IPS-20b (cell line): ENCODE results near the gene LEKR1.

Experiments
- H3K27ac ChIP-seq: one replicate; pipeline ENCODE4 v1.5.1; 2013; ENCODE audit warnings: low read length
- H3K27me3 ChIP-seq: 2 replicates; pipeline ENCODE4 v1.6.1; 2013; ENCODE audit warnings: mild to moderate bottlenecking, low read length, inconsistent platforms; ENCODE audit not compliant: insufficient read depth
- H3K36me3 ChIP-seq: 2 replicates; pipeline ENCODE4 v1.6.1; 2013; ENCODE audit warnings: low read depth, mild to moderate bottlenecking, inconsistent platforms, low read length, moderate library complexity; ENCODE audit not compliant: insufficient read depth
- H3K4me1 ChIP-seq: 2 replicates; pipeline ENCODE4 v1.6.1; 2013; ENCODE audit warnings: mild to moderate bottlenecking, control low read depth, inconsistent platforms, low read length, moderate library complexity; ENCODE audit not compliant: insufficient read depth
- H3K4me3 ChIP-seq: 2 replicates; pipeline ENCODE4 v1.5.1; 2013; ENCODE audit warnings: mild to moderate bottlenecking, low read length, inconsistent platforms
- H3K9ac ChIP-seq: 2 replicates; pipeline ENCODE4 v1.6.1; 2013; ENCODE audit warnings: low read depth, mild to moderate bottlenecking, inconsistent platforms, low read length, moderate library complexity
- H3K9me3 ChIP-seq: 2 replicates; pipeline ENCODE4 v1.6.1; 2013; ENCODE audit warnings: mild to moderate bottlenecking, low read depth, low read length, inconsistent platforms; ENCODE audit not compliant: insufficient read depth

LEKR1 gene

GRCh38 chr3:156826144-156826895 lies at the start of gene LEKR1:
TSS of gene LEKR1 (plus strand) at chr3:156826353. CDS start at chr3:156829330, 2,977 bp downstream.
- peak within 1 kb of the TSS; percentile 74; the same call in 1 of the 2 replicates for H3K9ac ChIP-seq
- peak within 1 kb of the TSS; percentile 79 for H3K4me3 ChIP-seq
- H3K27ac ChIP-seq, result no peak within 1 kb of the TSS
- peaks cover 21% of the 10 kb centered on the region; the same call in 1 of the 2 replicates for H3K4me1 ChIP-seq
- no peaks in the 10 kb centered on the region for H3K9me3 ChIP-seq
- no peaks in the 10 kb centered on the region for H3K36me3 ChIP-seq
- H3K27me3 ChIP-seq, result peaks cover 73% of the 10 kb centered on the region

GRCh38 chr3:156776871-156777270 lies 49.3 kb upstream of the LEKR1 start:
- H3K27me3 ChIP-seq, result no peaks in the 10 kb centered on the region
- no peaks in the 10 kb centered on the region for H3K9me3 ChIP-seq
- H3K9ac ChIP-seq, result no peak overlapping the region
- no peaks in the 10 kb centered on the region for H3K4me1 ChIP-seq
- no peak overlapping the region for H3K4me3 ChIP-seq
- no peak overlapping the region for H3K27ac ChIP-seq
- H3K36me3 ChIP-seq, result no peaks in the 10 kb centered on the region

GRCh38 chr3:156781310-156782230 lies 44.6 kb upstream of the LEKR1 start:
- no peaks in the 10 kb centered on the region for H3K4me1 ChIP-seq
- H3K9ac ChIP-seq, result no peak overlapping the region
- no peaks in the 10 kb centered on the region for H3K27me3 ChIP-seq
- H3K27ac ChIP-seq, result no peak overlapping the region
- H3K36me3 ChIP-seq, result no peaks in the 10 kb centered on the region
- H3K4me3 ChIP-seq, result no peak overlapping the region
- H3K9me3 ChIP-seq, result no peaks in the 10 kb centered on the region

- Histone ChIP-seq H3K4me1 (no peaks in the 10 kb centered on the region), H3K27me3 (no peaks in the 10 kb centered on the region), H3K9ac (no peak overlapping the region), H3K4me3 (no peak overlapping the region), H3K9me3 (no peaks in the 10 kb centered on the region), H3K36me3 (no peaks in the 10 kb centered on the region), H3K27ac (no peak overlapping the region)
These were observed 43.8 kb upstream of the LEKR1 start for GRCh38 chr3:156782319-156782718.

- Histone ChIP-seq H3K9ac (no peak overlapping the region), H3K4me3 (no peak overlapping the region), H3K36me3 (no peaks in the 10 kb centered on the region), H3K4me1 (no peaks in the 10 kb centered on the region), H3K27me3 (no peaks in the 10 kb centered on the region), H3K27ac (no peak overlapping the region), H3K9me3 (no peaks in the 10 kb centered on the region)
These were observed 43.2 kb upstream of the LEKR1 start for GRCh38 chr3:156782921-156783320.

- no peak overlapping the region for H3K27ac ChIP-seq
- peaks cover 9% of the 10 kb centered on the region for H3K4me1 ChIP-seq
- H3K36me3 ChIP-seq, result no peaks in the 10 kb centered on the region
- H3K9ac ChIP-seq, result no peak overlapping the region
- H3K4me3 ChIP-seq, result no peak overlapping the region
- H3K27me3 ChIP-seq, result no peaks in the 10 kb centered on the region
- no peaks in the 10 kb centered on the region for H3K9me3 ChIP-seq
These were observed 39.2 kb upstream of the LEKR1 start for GRCh38 chr3:156787001-156787400.

GRCh38 chr3:156787926-156788663 lies 38.1 kb upstream of the LEKR1 start:
- Histone ChIP-seq H3K27me3 (no peaks in the 10 kb centered on the region), H3K36me3 (no peaks in the 10 kb centered on the region), H3K9me3 (no peaks in the 10 kb centered on the region), H3K27ac (no peak overlapping the region), H3K4me1 (peaks cover 9% of the 10 kb centered on the region), H3K9ac (no peak overlapping the region), H3K4me3 (no peak overlapping the region)

GRCh38 chr3:156788846-156789245 lies 37.3 kb upstream of the LEKR1 start:
- Histone ChIP-seq H3K4me3 (no peak overlapping the region), H3K27ac (no peak overlapping the region), H3K9ac (no peak overlapping the region)

GRCh38 chr3:156790156-156790555 lies 36.0 kb upstream of the LEKR1 start:
- Histone ChIP-seq H3K27ac (no peak overlapping the region), H3K9ac (no peak overlapping the region), H3K4me1 (peaks cover 9% of the 10 kb centered on the region), H3K36me3 (no peaks in the 10 kb centered on the region), H3K9me3 (no peaks in the 10 kb centered on the region), H3K27me3 (no peaks in the 10 kb centered on the region), H3K4me3 (no peak overlapping the region)

More at GRCh38 chr3:156788846-156789245, 37.3 kb upstream of the LEKR1 start:
- Histone ChIP-seq H3K4me1 (peaks cover 9% of the 10 kb centered on the region), H3K36me3 (no peaks in the 10 kb centered on the region), H3K27me3 (no peaks in the 10 kb centered on the region), H3K9me3 (no peaks in the 10 kb centered on the region)

- Histone ChIP-seq H3K9ac (no peak overlapping the region), H3K27ac (no peak overlapping the region), H3K4me3 (no peak overlapping the region), H3K4me1 (peaks cover 9% of the 10 kb centered on the region), H3K36me3 (no peaks in the 10 kb centered on the region), H3K9me3 (no peaks in the 10 kb centered on the region), H3K27me3 (no peaks in the 10 kb centered on the region)
These were observed 34.0 kb upstream of the LEKR1 start for GRCh38 chr3:156792114-156792513.

- Histone ChIP-seq H3K4me1 (peaks cover 9% of the 10 kb centered on the region), H3K9me3 (no peaks in the 10 kb centered on the region), H3K36me3 (no peaks in the 10 kb centered on the region), H3K27ac (no peak overlapping the region), H3K9ac (no peak overlapping the region), H3K4me3 (no peak overlapping the region), H3K27me3 (no peaks in the 10 kb centered on the region)
These were observed 33.6 kb upstream of the LEKR1 start for GRCh38 chr3:156792536-156792935.
